OCI-M1 (cell line): Measurements from ENCODE around the gene UBR4.

ENCODE experiments used
- DNase-seq: peaks from one replicate; lab custom pipeline; 2025; lab: John Stamatoyannopoulos, UW

Gene UBR4

GRCh38 chr1:19057182-19057779 lies 152.8 kb downstream of the UBR4 start:
- no peak for DNase-seq

- no peak for DNase-seq
Observed at GRCh38 chr1:19055701-19056100, 154.4 kb downstream of the UBR4 start.

GRCh38 chr1:19055001-19055400 lies 155.1 kb downstream of the UBR4 start:
- DNase-seq, result no peak

- no peak for DNase-seq
Observed at GRCh38 chr1:19054216-19054615, 155.8 kb downstream of the UBR4 start.

- DNase-seq, result no peak
Observed at GRCh38 chr1:19053486-19053885, 156.6 kb downstream of the UBR4 start.

- no peak for DNase-seq
Observed at GRCh38 chr1:19049798-19050197, 160.3 kb downstream of the UBR4 start.

- no peak for DNase-seq
Observed at GRCh38 chr1:19049128-19049768, 160.8 kb downstream of the UBR4 start.

GRCh38 chr1:19046972-19047731 lies 162.9 kb downstream of the UBR4 start:
- no peak for DNase-seq

- no peak for DNase-seq
Observed at GRCh38 chr1:19045898-19046880, 163.9 kb downstream of the UBR4 start.

GRCh38 chr1:19044975-19045831 lies 164.9 kb downstream of the UBR4 start:
- DNase-seq, result no peak

GRCh38 chr1:19044471-19044870 lies 165.6 kb downstream of the UBR4 start:
- DNase-seq, result no peak

- DNase-seq, result no peak
Observed at GRCh38 chr1:19043579-19044443, 166.3 kb downstream of the UBR4 start.

- no peak for DNase-seq
Observed at GRCh38 chr1:19042675-19043578, 167.1 kb downstream of the UBR4 start.

- DNase-seq, result no peak
Observed at GRCh38 chr1:19040010-19040680, 169.9 kb downstream of the UBR4 start.

GRCh38 chr1:19038732-19039131 lies 171.3 kb downstream of the UBR4 start:
- DNase-seq, result no peak

GRCh38 chr1:19038096-19038495 lies 172.0 kb downstream of the UBR4 start:
- DNase-seq, result no peak

- no peak for DNase-seq
Observed at GRCh38 chr1:19037659-19038058, 172.4 kb downstream of the UBR4 start.

GRCh38 chr1:19036813-19037605 lies 173.1 kb downstream of the UBR4 start:
- no peak for DNase-seq
